ENCODE data around the gene RAP1GAP2. TPM values are rescaled to one million over a fixed set of nuclear protein-coding genes. Genes with fewer than 3 reads are reported as not detected.

RAP1GAP2 gene
- total and polyA plus RNA-seq, 7 donors, result 0.25 to 2.0 (median 0.84) TPM

DNA sequence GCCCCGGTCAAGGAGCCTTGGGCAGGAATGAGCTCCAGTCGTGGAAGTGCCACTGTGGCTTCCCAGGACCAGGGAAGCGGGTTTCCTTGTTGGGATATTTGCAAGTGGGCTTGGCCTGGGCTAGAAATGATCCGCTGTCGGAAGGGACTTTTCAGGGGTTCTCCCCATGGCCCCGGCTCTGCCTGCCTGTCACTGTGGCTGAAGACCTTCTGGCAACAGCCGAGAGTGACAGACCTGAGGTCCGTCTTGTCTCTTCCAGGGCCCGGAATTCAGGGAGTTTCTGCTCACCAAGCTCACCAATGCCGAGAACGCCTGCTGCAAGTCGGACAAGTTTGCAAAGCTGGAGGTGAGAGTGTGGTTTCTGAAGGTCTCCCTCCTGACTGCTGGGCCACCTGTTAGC lies 209.5 kb downstream of the RAP1GAP2 start:
- DNase-seq, result no peak
- H3K27ac ChIP-seq, result no peak overlapping the region
- WGBS, 3 donors, result 94 to 95% (median 95%) methylated on average over 12 of the region's 12 CpGs

DNA sequence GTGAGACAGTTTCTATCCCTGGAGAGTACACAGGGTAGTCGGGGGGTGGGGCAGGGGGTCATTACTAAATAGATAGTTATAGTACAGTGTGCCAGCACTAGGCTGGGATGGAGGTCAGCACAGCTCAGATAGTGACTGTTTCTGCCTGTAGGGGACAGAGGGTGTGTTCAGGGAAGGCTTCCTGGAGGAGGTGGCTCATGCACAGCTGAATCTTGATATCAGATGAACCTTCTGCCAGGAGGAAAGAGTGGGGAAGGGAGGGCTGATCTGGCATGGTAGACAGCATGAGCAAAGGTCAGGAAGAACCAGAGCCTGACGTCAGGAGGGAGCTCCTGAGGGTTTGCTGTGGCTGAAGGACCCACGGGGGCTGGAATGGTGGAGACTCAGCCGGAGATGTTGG lies 210.6 kb downstream of the RAP1GAP2 start:
- ATAC-seq, result no peak
- H3K9me3 ChIP-seq, result no peaks in the 10 kb centered on the region
- no peaks in the 10 kb centered on the region for H3K27me3 ChIP-seq (ENCODE audit: insufficient read depth in 3 of 3, low read length in 2 of 3)
- H3K4me1 ChIP-seq, result peaks cover 9% of the 10 kb centered on the region
- H3K4me3 ChIP-seq, result no peak overlapping the region
- intact Hi-C loops (cut with DNase I), result loop anchor here in 1 of 2 donors (10.0 kb wide), 1 partner anchor 582 kb away; no protein-coding TSS in a partner anchor
- DNase-seq, result no peak
- no peaks in the 10 kb centered on the region for H3K36me3 ChIP-seq (ENCODE audit: insufficient read depth in 1 of 2, low read depth in 1 of 2)
- H3K27ac ChIP-seq, result no peak overlapping the region
- 74 to 86% (median 75%) methylated on average over 4 of the region's 4 CpGs for WGBS, 3 donors
- TF ChIP-seq, protein P1, sequence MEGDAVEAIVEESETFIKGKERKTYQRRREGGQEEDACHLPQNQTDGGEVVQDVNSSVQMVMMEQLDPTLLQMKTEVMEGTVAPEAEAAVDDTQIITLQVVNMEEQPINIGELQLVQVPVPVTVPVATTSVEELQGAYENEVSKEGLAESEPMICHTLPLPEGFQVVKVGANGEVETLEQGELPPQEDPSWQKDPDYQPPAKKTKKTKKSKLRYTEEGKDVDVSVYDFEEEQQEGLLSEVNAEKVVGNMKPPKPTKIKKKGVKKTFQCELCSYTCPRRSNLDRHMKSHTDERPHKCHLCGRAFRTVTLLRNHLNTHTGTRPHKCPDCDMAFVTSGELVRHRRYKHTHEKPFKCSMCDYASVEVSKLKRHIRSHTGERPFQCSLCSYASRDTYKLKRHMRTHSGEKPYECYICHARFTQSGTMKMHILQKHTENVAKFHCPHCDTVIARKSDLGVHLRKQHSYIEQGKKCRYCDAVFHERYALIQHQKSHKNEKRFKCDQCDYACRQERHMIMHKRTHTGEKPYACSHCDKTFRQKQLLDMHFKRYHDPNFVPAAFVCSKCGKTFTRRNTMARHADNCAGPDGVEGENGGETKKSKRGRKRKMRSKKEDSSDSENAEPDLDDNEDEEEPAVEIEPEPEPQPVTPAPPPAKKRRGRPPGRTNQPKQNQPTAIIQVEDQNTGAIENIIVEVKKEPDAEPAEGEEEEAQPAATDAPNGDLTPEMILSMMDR (IDR thresholded peaks at IDR 0.05), result no peak

More for the DNA sequence above, 209.5 kb downstream of the RAP1GAP2 start:
- TF ChIP-seq, protein P1 (IDR thresholded peaks at IDR 0.05), result no peak
- Histone ChIP-seq H3K4me1 (peaks cover 9% of the 10 kb centered on the region), H3K36me3 (ENCODE audit: insufficient read depth in 1 of 2, low read depth in 1 of 2) (no peaks in the 10 kb centered on the region), H3K4me3 (no peak overlapping the region), H3K9me3 (no peaks in the 10 kb centered on the region), H3K27me3 (ENCODE audit: insufficient read depth in 3 of 3, low read length in 2 of 3) (no peaks in the 10 kb centered on the region)
- intact Hi-C loops (cut with DNase I), result loop anchor here in 1 of 2 donors (10.0 kb wide), 1 partner anchor 581 kb away; no protein-coding TSS in a partner anchor
- ATAC-seq, result no peak

DNA sequence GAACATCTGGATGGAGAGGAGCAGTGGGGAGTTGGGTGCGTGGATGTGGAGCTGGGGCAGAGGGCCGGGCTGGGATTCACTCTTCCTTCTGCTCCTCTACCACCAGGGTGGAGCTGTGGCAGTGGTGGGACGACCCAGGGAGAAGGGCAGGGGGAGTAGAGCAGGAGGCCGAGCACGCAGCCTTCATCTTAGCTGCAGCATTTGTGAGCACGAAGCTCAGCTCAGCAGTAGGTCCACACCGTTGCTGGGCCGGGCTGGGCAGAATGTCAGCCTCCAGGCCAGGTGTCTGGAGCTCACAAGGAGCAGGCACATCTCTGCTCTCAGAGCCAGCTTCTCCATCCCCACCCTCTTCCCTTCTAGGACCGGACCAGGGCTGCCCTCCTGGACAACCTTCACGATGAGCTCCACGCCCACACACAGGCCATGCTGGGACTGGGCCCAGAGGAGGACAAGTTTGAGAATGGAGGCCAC lies 211.4 kb downstream of the RAP1GAP2 start:
- DNase-seq, result no peak
- TF ChIP-seq, protein P1 (IDR thresholded peaks at IDR 0.05), result no peak
- Histone ChIP-seq H3K27me3 (ENCODE audit: insufficient read depth in 3 of 3, low read length in 2 of 3) (no peaks in the 10 kb centered on the region), H3K27ac (no peak overlapping the region), H3K9me3 (no peaks in the 10 kb centered on the region), H3K4me3 (no peak overlapping the region), H3K4me1 (peaks cover 9% of the 10 kb centered on the region), H3K36me3 (ENCODE audit: insufficient read depth in 1 of 2, low read depth in 1 of 2) (no peaks in the 10 kb centered on the region)
- intact Hi-C loops (cut with DNase I), result loop anchor here in 1 of 2 donors (10.0 kb wide), 1 partner anchor 583 kb away; no protein-coding TSS in a partner anchor
- no peak for ATAC-seq
- 88 to 92% (median 90%) methylated on average over 10 to 11 of the region's 11 CpGs for WGBS, 3 donors

DNA sequence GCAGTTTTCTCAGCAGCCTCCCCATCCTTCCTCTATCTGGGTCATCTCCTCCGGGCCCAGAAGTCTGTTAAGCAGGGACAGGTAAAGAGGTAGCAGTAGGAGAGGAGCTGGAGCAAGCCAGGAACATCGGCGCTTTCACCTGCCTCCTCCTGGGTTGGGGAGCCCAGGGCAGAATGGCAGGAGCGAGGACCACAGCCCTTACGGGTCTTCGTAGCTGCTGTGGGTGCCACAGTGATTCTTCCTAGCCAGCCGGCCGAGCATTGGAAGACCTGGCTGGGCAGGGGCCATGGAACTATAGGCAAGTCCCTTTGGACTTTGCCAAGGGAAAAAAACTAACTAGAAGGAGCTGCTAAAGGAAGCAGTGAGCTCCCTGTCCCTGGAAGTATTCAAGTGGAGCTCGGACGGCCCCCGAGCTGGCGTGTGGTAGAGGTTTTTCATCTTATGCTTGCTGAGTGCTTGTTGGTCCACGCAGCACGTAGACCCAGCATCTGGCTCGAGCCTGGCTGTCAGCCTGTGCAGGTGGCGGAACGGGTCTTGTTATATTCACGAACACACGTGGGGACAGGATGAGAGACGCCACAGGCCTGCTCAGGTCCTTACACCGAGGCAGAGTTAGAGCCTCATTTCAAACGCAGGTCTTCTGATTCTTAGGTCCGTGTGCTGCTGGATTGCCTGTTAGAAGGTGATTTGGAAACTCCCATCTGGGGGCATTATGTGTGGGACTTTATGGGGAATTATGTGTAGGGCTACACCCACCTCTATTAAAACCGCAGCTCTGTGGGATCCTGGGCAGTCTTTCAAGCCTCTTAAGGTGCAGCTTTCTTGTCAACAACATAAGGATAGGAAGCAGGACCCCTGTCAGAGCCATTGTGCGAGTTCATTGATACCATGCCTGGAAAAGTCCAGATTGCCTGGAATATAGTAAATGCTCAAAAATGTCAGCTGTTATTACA lies 212.4 kb downstream of the RAP1GAP2 start:
- 89 to 91% (median 91%) methylated on average over 24 to 25 of the region's 25 CpGs for WGBS, 3 donors
- Histone ChIP-seq H3K4me3 (no peak overlapping the region), H3K4me1 (peaks cover 9% of the 10 kb centered on the region), H3K27ac (no peak overlapping the region), H3K9me3 (no peaks in the 10 kb centered on the region), H3K27me3 (ENCODE audit: insufficient read depth in 3 of 3, low read length in 2 of 3) (no peaks in the 10 kb centered on the region), H3K36me3 (ENCODE audit: insufficient read depth in 1 of 2, low read depth in 1 of 2) (no peaks in the 10 kb centered on the region)
- TF ChIP-seq, protein P1 (IDR thresholded peaks at IDR 0.05), result no peak
- intact Hi-C loops (cut with DNase I), result loop anchor here in 1 of 2 donors (10.0 kb wide), 1 partner anchor 584 kb away; no protein-coding TSS in a partner anchor
- no peak for ATAC-seq
- DNase-seq, result no peak

All from psoas muscle (tissue), 8 donors.